DMS153 treated with DMSO at 0.1 percent for 48 hours (cell line): Measurements from ENCODE around the gene EIF3C.
"Not testable (repeated sequence)": the region's sequence is repeated elsewhere in the genome, so short reads cannot be mapped to it uniquely, and the experiment has no call there.

ENCODE experiments used
- DNase-seq: peaks from one replicate; lab custom pipeline; 2025; ENCODE audit not compliant: unreplicated experiment; lab: John Stamatoyannopoulos, UW

The EIF3C gene

GRCh38 chr16:28746618-28747350, 35.5 kb downstream of the EIF3C start:
- DNase-seq: not testable (repeated sequence)

- not testable (repeated sequence) for DNase-seq
Observed at GRCh38 chr16:28749997-28750465, 38.8 kb downstream of the EIF3C start.

- DNase-seq: not testable (repeated sequence)
Observed at GRCh38 chr16:28750469-28751067, 39.3 kb downstream of the EIF3C start.

- not testable (repeated sequence) for DNase-seq
Observed at GRCh38 chr16:28751487-28751886, 40.2 kb downstream of the EIF3C start, which contains the start of gene NPIPB9. Gene NPIPB9 (plus strand): TSS chr16:28751787.

- not testable (repeated sequence) for DNase-seq
Observed at GRCh38 chr16:28781697-28782096, 70.4 kb downstream of the EIF3C start.

- DNase-seq: not testable (repeated sequence)
Observed at GRCh38 chr16:28782357-28782756, 71.1 kb downstream of the EIF3C start.
